ENCODE measurements around the gene THBD.

THBD gene

DNA sequence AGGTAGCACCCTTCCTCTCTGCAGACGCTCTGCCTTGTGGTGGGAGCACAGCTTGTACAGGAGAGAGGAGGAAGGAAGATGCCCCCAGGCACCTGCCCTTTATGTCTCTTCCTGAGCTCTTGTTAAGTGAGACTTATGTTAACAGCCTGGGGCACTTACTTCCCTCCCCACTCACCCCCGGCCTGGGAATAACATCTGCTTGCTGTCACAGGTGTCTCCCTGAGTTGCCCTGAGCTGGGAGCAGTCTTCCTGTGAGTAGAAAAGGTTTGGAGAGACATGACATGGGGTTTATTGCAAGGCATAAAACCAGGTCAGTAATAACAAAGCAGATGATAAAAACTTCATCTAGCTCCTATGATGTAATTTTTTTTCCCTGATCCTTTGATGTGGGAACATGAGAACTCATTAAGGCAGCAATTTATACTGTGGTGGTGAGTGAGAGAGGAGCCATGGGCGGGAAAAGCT lies 12.4 kb downstream of the THBD start:
- DNase-seq = no peak

DNA sequence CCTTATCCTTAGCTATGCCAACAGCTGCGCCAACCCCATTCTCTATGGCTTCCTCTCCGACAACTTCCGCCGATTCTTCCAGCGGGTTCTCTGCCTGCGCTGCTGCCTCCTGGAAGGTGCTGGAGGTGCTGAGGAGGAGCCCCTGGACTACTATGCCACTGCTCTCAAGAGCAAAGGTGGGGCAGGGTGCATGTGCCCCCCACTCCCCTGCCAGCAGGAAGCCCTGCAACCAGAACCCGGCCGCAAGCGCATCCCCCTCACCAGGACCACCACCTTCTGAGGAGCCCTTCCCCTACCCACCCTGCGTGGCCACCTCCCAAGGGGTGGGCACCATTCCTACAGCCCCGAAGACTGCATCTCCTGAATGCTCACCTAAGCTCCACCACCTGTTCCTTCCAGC lies 13.1 kb downstream of the THBD start:
- DNase-seq = no peak

DNA sequence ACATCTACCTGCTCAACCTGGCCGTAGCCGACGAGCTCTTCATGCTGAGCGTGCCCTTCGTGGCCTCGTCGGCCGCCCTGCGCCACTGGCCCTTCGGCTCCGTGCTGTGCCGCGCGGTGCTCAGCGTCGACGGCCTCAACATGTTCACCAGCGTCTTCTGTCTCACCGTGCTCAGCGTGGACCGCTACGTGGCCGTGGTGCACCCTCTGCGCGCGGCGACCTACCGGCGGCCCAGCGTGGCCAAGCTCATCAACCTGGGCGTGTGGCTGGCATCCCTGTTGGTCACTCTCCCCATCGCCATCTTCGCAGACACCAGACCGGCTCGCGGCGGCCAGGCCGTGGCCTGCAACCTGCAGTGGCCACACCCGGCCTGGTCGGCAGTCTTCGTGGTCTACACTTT lies 13.7 kb downstream of the THBD start:
- no peak for DNase-seq

DNA sequence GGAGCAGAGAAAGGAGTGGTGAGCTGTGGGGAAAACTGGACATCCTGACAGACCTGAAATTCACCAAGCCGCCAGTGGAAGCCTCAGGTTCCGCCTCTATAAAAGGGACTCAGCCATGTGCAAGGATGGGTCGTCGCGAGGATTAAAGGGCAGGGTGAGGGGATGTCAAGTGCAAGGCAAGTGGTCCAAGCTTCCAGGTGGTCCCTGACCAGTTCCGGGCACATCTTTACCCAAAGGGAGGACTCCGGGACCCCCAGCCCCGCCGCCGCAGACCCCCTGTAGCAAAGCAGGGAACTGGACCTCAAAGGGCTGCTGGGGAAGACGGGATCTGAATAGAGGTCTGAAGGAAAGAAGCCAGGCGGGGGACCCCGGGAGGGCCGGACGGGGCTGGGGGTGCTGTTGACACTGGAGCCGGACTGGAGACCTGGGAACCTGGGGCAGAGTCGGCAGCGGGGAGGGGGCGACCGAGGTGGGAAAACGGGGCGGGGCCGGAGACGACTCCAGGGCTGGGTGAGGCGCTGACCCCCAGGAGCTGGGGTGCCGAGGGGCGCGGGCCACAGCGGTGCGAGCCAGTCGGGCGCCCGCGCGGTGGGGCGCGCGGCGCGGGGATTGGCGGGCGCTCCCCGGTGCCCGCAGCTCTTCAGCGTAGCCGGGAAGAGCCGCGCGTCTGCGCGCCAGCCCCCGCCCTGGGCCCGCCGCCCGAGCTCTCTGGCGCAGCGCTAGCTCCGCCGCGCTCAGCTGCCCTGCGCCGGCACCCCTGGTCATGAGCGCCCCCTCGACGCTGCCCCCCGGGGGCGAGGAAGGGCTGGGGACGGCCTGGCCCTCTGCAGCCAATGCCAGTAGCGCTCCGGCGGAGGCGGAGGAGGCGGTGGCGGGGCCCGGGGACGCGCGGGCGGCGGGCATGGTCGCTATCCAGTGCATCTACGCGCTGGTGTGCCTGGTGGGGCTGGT lies 14.5 kb downstream of the THBD start, which contains the start of gene SSTR4:
TSS of gene SSTR4 (plus strand) at position 592 of the 951 bp plus-strand sequence. CDS start at position 764, 172 bp downstream.
- peak in 1 of 56 donors; percentile 8 for DNase-seq

DNA sequence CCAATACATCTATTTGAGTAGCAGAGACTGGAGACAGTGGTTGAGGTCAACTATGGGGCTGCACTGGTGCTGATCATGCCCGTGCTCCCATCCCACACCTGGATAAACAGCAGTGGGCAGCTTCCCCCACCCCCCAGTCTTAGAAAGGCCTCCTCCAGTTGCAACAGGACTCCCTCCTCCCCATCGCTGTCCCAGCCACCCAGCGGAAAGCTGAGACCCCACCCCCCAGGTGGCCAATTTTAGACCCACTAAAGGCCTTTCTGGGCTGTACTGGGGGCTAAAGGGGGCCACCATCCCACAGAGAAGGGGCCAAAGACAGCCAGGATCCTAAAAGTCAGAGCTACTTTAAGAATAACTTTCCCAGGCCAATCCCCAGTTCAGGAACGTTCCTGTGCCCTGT lies 15.6 kb downstream of the THBD start:
- DNase-seq = no peak

DNA sequence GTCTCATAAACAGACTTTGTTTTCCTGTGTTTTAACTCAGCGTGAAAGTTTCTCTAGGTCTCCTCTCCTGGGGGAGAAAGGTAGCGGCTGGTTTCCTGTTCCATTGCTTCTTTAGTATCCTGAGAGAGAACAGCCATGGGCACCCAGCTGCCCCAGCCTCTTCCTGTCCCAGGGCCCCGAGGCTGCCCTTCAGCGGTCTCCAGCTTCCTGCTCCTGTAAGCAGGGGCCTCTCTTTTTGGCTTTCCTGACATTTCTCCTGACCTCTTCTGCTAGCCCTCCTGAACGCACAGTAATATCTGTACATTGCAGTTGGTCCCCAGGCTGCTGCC lies 16.8 kb downstream of the THBD start:
- DNase-seq = no peak

DNA sequence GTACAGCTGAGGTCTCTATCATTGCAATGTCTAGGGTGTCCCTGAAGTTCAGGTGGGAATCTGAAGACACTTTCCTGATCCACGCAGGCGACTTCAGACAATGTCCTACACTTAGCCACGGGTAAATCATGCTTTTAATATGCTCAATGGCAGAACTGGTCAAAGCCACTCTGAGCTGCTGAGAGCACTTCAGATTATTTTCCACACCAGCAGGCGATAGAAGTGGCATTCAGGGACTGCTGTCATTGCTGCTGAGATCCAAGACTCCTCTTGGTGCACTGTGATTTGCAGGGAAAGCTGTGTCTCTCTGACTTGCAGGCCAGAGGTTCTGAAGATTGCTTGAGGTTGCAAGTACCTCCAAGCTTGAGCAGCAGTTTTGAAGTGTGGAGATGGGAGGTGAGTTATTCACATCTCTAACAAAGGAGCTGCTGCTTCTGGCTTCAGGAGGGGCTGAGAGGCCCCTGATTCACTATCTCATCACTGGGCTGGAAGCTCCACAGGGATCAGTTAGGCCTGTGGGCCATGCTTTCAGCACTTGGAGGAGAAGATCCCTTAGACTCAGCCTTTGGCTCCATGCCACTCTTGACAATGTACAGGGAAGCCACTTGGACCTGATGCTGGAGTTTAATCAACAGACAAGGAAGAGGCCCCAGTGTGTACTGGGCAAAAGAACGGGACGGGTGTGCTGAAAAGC lies 17.3 kb downstream of the THBD start:
- no peak for DNase-seq

DNA sequence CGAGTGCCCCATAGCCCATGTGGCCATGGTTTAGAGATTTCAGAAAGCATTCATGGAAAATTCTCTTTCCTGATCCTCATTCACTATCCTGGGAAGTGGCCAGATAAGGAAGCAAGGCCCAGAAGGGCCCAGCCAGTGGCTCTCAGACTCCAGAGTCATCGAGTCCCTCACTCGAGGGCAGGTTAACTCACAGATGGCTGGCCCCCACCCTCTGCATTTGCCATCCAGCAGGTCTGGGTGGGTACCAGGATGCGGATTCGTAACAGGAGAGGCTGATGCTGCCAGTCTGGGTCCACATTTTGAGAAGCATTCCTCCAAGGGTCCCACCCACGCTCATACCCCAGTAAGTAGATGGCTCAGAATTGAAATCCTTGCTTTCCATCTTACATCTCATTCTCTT lies 18.1 kb downstream of the THBD start:
- DNase-seq = no peak

DNA sequence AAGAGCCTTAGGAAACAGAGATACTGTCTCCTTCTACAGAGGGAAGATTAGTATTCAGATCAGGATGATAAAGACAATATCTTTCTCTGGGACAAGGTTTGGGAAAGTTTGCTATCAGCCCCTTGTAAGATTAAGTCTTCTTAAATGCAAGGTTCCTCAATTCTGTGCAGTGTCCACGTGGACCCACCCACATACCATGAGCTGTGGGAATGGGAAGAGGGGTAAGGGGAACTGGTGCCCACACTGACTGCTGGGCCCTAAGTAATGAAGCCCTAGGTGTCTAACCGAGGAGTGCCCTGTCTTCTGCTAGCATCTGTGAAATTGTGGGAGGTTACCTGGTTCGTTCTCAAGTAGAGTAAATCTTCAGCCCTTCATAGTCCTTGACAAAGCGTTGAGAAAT lies 20.1 kb downstream of the THBD start:
- peak in 5 of 56 donors; percentile 11 to 51 (median 13) for DNase-seq

DNA sequence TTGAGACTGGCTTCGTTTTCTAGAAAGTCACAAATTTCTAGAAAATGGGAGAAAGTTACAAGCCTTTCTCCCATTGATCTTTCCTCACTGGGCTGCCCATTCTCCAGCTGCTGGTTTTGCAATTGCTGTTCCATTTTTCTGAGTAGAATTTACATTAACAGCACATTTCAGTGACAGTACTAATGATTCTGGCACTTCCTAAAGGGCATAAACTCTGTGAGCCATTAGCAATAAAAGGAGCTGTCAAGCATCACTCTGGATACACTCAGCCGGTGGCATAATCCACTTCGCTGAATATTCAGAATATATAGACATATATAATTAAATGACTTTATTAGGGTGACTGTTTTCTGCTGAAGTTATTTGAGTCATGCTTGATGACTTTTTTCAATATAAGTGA lies 21.1 kb downstream of the THBD start:
- DNase-seq = no peak

DNA sequence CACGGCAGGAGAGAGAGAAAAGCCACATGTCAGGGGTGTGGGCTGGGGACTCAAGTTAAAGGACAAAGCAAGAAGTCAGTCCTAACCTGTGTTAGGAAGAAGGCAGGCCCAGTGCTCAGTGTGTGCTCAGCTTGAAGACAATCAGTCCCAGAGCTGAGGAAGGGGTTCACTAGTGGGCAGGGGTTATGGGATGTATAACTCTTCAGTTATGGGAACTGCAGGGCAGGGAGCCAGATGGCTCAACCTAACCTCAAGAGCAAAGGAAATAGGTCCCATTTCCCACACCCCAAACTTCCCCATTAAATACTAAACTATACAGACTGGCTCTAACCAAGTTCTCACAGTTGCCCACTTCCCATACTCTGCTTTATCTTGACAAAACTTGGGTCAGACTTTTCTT lies 21.8 kb downstream of the THBD start:
- peak in 2 of 56 donors; percentile 16 to 18 for DNase-seq

DNA sequence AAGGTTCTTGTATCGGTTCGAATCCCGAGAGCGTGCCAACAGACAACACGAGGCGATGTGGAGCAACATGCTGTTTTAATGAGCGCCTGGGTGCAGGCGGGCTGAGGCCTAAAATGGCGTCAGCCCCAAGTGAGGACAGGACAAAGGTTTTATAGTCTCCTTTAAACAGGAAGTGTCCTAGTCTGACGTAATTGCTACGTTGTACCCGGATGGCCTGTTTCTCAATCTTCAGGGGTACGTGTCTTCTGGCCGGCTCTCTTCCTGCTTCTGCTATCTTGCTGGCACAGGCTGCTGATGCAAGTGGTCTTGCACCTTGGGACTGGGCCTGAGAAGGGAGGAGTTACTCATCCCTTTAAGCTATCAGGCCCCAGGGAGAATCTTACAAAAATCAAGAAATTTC lies 24.0 kb downstream of the THBD start:
- peak in 1 of 56 donors; percentile 9 for DNase-seq

DNA sequence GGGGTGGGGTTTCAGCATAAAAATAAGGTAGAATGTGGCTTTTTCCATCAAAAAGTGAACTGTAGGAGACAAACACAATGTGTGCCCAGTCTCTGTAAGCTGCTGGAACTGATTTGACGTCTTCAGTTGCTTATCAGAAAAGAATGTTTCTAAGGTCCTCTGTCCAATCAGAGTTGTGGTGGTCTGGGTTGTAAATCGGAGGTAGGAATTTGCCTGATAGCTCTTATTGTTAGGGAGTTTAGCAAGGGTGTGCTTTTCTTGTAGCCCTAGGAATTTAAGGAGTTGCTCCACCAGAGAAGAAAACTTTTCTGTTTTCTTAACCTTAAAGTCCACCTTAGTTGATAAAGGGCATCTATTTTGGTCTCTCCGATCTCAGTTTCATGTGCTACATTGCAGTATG lies 24.8 kb downstream of the THBD start:
- no peak for DNase-seq

DNA sequence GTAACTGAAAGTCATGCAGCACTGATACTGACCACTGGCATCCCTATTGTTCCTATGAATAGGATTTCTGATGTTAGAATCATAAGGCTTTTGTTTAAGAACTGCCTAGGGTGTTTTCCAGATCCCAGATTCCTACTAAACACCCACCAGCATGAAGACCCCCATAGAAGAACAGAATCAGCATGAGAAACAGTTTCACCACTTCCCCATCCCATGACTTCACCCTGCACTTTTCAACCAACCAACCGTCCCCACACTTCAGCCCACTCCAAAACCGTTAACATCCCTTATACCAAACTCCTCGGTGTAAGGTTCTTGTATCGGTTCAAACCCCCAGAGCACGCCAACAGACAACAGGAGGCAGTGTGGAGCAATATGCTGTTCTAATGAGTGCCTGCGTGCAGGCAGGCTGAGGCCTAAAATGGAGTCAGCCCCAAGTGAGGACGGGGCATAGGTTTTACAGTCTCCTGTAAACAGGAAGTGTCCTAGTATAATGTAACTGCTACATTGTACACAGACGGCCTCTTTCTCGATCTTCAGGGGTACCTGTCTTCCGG lies 25.8 kb downstream of the THBD start:
- no peak for DNase-seq

DNA sequence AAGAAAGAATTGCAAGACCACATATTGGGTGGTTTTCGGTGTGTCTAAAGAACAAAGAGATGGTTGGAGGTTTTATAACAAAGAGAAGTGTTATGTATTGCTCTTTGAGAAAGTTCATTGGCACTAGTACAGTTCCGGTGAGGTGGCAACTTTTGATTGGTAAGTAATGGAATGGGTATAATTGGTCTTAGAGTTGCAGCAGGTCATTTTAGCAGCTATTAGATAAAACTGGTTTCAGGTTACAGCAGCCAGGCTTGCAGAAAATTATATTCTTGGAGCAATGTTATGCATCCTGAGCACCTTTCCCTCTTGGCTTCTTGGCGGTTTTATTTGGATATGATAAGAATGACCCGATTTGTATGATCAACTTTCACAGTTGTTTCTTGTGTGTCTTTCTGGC lies 26.6 kb downstream of the THBD start:
- no peak for DNase-seq

DNA sequence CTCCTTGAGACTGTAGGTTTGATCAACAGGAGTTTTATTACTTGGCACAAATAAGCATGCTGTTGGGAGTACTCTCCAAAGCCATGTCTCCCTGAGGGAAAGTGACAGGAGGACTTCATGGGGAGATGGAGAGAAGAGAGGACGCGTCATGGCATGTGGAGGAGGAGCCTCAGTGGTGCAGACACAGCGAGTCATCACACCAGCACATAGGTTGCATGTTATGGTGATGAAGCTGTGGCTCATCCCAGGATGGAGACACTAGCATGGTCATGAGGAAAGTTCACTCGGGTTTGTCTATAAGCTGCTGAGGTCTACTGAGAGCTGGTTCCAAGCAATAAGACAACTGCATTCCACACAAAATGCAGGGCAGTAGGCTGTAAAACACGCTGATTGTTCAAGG lies 27.5 kb downstream of the THBD start:
- DNase-seq = no peak

DNA sequence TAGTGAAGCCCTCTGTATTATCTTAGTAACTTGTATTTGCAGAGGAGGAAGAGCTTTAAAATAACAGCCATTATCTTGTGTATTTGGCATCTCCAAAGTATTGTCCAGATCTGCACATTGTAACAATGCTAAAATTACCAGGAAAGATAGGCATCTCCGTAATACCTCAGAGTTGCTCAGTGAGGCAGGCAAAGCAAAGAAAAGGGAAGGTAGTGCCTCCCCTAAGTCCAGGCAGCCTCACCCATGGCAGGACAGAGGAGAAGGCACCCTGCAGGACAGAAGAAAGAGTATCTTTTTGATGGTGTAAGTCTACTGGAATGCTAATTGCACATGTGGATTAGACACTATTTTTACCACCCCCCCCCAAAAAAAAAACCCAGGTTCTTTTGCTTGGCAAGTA lies 27.9 kb downstream of the THBD start:
- DNase-seq = no peak

DNA sequence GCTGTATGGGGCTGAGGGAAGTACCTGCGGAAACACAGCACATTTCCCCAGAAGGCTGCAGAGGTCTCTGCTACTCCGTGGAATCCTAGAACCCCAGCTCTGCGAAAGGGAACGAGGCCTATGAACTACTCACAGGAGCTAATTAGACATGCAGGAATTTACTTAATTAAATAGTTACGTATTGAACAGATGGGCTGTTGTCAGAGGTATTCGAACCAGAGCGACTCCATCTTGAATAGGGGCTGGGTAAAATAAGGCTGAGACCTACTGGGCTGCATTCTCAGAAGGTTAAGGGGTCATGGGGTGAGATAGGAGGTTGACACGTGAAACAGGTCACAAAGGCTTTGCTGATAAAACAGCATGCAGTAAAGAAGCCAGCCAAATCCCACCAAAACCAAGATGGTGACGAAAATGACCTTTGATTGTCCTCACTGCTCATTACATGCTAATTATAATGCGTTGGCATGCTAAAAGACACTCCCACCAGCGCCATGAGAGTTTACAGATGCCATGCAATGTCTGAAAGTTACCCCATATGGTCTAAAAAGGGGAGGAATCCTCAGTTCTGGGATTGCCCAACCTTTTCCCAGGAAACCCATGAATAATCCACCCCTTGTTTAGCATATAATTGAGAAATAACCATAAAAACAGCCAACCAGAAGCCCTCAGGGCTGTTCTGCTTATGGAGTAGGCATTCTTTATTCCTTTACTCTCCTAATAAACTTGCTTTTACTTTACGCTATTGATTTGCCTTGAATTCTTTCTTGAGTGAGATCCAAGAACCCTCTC lies 29.0 kb downstream of the THBD start:
- DNase-seq = no peak

DNA sequence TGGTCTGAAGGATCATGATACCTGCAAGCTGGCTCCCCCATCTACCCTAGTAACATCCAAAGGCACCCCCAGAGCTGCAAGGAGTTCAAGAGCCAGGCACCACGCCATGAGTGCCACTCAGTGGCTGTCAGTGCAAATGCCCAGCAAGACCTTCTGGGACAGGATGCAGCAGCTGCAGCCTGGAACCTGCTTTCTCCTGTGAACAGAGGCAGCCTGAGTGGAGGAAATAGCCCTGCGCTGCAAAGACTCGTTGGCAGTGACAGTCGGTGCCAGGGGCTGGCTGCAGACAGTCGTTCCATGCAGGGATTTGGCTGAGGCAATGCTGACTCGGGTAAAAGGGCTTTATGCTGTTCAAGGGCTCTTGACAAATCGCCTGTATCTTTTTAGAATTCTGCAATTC lies 30.1 kb downstream of the THBD start:
- peak in 35 of 56 donors; percentile 4 to 74 (median 36) for DNase-seq

DNA sequence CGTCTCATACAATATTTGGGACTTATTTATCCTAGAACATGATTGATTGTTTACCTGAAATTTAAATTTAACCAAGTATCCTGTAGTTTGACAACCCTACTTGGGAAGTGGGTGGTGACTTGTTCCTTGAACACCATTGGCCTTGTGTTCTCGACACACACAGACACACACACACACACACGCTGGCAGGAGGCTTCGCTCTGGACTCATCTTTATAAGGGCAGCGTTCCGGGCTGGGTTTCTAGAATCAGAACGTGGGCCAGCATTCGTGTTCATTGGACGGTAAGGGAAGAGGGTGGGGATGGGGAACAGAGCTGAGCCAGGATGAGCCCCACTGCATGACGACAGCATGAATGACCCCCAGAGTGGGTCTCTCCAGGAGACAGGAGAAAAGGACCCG lies 30.5 kb downstream of the THBD start:
- DNase-seq = no peak

DNA sequence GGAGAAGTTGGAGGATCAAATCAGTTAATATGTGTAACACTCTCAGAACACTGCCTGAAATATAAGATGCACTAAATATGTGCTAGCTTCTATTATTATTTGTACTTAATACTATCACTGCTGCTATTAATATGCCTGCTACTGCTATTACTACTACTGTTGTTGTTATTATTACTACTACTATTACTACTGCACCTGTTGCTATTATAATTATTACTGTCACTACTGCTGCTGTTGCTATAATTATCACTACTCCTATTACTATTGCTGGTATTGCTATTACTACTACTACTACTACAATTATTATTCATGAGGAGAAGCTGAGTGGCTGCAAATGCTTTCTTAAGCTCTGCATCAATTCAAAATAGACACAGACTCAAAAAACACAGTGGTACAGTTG lies 31.0 kb downstream of the THBD start:
- DNase-seq = no peak

DNA sequence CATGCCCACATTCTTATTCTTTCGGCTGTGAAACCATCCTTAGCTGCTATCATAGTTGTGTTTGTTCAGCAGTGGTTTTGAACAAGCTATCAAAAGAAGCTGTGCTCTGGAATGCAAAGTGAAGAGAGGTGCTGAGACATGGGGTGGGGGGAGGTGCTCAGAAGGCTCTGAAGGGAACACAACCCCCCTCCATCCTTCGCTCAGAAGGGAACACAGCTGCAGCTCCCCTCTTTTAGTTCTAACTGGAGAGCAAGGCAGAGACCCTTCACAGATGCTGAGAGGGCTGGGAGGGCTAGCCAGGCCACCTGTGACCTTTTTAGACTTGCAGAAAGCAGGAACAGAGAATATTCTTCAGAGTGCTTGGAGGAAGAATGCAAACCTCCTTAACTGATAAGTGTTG lies 32.0 kb downstream of the THBD start:
- no peak for DNase-seq
